HG02571 (cell line): ENCODE results near the gene PIK3R4.

Experiments
- ATAC-seq: cut with Tn5 transposase; IDR thresholded peaks from one replicate; pipeline ENCODE4 v1.9.1; 2021; ENCODE audit warnings: mild to moderate bottlenecking, moderate library complexity; ENCODE audit not compliant: unreplicated experiment

Gene PIK3R4

GRCh38 chr3:130692455-130692854 is 54.2 kb downstream of the PIK3R4 start:
- no peak for ATAC-seq

GRCh38 chr3:130688697-130689470 is 57.7 kb downstream of the PIK3R4 start:
- ATAC-seq = no peak

- no peak for ATAC-seq
Measured at GRCh38 chr3:130688015-130688688, 58.5 kb downstream of the PIK3R4 start.

DNA sequence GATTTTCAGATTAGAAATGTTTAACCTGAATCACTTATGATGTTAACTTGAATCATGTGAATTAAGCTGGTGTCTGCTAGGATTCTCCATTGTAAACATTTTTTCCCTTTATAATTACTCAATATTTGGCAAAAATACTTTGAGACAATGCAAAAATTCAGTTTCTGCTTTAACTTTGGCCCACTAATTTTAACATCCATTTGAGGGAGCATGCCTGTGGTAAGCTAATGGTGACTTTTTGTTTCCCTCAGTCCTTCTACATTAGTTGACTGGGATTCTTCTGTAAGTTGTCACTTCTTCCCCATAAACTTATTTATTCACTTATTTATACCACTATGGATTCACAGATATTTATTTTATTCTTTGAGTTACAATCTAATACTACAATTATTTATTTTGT is 59.3 kb downstream of the PIK3R4 start:
- ATAC-seq = no peak

DNA sequence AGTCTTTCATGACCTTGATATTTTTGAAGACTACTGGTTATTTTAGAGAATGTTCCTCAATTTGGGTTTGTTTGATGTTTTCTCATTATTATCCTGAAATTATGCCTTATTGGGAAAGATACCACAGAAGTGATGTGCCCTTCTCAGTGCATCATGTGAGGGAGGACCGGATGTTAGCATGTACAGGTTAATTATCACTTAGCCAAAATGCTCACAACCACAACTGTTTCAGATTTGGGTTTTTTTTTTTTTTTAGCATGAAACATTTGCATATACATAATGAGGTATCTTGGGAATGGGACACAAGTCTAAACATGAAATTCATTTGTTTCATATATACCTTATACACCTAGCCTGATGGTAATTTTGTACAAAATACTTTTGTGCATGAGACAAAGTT is 59.8 kb downstream of the PIK3R4 start:
- no peak for ATAC-seq

- ATAC-seq = no peak
Measured at GRCh38 chr3:130682131-130682530, 64.5 kb downstream of the PIK3R4 start.

DNA sequence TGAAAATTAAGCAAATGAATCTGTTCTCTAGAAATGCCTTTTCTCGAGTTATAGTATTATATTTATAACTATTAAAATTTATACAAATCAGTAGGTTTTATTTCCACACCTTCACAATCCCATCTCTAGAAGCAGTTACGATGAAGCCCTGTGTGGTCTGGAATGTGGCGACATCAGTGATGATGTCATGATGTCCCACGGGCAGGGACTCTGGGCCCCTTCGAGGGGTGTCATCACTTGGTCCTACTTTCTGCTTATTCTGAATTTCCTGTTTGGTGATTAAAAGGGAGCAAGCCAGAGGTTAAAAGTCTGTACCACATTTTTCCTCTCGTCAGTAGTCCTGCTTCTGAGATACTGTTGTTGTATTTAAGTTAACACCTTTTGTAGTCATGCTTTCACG is 67.4 kb downstream of the PIK3R4 start:
- ATAC-seq = no peak

DNA sequence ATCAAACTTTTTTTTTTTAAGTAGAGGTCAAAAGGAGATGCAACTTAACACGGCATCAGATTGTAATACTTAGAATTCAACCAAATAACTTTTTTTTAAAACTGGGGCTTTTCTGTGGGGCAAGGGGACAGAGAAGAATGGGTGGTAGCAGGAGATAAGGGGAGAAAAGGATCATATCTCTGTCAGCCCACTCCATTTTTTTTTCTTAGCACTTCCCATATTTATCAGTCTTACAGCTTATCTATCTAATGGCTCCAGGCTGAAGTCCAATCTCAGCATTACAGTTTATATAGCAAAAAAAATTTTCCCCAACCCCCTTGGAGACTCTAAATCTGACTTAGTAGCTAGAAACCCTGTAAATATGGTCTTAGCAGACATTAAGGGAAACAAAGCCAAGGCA is 69.3 kb downstream of the PIK3R4 start:
- ATAC-seq = no peak

- no peak for ATAC-seq
Measured at GRCh38 chr3:130671545-130672312, 74.9 kb downstream of the PIK3R4 start.

- ATAC-seq = no peak
Measured at GRCh38 chr3:130669740-130670139, 76.9 kb downstream of the PIK3R4 start.

- ATAC-seq = no peak
Measured at GRCh38 chr3:130663092-130663491, 83.5 kb downstream of the PIK3R4 start.

DNA sequence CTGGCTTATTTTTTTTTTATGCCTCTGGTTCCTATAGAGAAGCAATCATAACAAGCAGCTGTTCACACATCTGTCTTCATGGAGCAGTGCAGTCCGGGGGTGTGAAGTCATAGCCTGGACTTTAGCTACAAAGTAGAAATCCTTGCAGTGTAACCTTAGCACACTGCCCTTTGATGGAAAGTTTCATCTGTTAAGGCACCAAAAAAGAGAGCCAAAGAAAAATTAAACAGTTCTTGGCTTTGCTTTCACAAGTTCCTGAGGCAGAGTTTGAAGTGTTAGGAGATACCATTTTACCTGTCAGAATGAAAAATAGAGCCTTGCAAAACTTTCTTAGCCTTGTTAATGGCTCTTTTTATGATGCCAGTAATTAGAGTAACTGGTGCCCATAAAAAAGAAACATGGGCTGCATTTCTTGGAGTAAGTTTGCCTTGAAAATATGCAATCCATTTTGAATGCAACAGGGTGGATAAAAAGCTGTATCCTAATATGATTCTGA is 84.1 kb downstream of the PIK3R4 start:
- ATAC-seq = no peak

DNA sequence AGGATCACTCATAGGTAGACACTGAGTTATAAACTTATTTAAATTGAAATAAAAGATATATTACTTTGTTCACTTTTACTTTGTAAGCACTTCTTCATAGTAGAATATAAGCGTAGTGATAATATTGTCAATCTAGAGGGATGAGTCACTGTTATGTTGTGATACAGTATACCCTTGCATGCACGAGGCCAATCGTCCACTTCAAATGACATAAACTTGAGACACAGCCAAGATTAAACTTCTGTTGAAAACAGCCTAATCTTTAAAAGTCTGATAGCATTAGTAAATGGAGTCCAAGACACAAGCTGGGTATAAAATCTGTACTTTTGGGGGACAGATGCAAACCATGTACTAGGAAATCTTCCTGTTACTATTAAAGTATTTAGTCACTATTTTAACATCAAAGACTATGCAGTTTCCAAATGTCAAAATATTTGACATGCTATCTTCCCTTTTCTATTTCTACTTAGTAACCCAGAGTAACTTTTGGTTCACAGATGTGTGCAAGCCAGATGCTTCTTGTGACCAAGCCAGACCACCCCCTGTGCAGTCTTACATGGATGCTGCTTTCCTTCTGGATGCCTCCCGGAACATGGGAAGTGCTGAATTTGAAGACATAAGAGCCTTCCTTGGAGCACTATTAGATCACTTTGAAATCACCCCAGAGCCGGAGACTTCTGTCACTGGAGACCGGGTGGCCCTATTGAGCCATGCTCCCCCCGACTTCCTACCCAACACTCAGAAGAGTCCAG is 85.3 kb downstream of the PIK3R4 start:
- ATAC-seq = no peak

DNA sequence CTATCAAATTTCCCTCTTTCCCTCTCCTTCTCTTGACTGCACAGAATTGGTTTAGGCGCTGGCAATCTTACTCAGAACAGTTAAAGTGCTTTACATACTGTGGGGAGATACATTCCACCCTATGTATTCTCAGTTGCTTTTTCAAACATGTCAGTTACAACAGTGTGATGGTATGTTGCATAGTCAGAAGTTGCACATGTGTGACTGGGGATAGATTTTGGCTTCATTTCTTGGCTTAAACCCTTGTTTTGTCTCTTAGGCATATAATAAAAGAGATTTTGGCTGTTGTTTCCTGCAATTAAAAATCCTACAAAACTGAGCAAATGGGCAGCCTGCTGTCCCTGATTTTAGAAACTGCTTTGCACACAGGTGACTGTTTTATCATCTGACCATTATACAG is 86.7 kb downstream of the PIK3R4 start:
- ATAC-seq = no peak

DNA sequence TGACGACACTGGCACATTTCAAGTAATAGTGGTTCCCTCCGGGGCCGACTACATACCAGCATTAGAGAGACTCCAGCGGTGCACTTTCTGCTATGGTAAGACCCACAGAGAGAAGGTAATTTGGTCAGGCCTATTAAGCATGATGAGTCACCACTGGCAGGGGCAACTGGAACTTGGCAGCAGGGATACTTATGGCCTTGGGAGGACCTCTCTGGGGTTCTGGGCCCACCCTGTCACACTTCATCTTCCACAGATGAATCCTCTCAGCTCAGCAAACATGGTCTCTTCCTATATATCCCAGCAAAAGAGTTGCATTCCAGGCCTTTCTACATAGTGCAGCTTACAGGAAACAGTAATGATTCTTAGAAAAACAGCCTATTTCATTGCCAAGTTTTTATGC is 88.0 kb downstream of the PIK3R4 start:
- ATAC-seq = no peak

DNA sequence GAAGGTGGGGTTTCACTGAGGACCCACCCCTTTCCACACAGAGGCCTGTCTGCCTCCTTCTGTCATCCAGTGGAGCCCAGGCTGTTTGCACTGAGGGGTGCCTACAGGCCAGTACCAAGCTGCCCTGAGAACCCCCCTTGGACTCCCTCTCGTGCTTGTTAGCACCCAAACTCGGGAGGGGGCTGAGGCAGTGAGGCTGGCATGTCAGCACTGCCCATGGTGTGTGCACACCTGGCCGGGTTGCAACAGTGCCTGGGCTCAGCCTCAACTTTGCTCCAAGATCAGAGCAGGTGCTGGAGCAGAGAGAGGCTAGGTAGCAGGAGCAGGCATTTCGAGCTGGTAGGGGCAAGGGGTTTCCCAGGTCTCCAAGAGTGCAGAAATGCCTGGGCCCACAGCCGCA is 90.0 kb downstream of the PIK3R4 start:
- ATAC-seq = no peak

- no peak for ATAC-seq
Measured at GRCh38 chr3:130654921-130655320, 91.7 kb downstream of the PIK3R4 start.

DNA sequence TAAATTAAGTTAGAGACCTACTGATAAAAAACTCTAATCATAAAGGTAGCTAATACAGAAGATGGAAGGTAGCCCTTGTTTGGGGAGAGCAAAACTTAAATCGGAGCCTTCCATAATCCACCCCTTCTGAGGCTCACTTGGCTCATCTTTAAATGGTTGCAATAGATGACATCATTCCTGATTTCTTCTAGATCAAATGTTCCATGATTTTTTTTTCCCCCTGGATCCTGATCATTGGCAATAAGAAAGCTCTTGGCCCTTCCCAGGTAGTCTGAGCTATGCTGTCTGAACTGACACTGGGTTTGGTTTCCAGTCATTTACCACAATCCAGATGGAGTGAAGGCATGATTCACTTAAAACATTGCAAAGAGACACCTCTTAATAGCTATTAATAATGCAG is 92.5 kb downstream of the PIK3R4 start:
- no peak for ATAC-seq

DNA sequence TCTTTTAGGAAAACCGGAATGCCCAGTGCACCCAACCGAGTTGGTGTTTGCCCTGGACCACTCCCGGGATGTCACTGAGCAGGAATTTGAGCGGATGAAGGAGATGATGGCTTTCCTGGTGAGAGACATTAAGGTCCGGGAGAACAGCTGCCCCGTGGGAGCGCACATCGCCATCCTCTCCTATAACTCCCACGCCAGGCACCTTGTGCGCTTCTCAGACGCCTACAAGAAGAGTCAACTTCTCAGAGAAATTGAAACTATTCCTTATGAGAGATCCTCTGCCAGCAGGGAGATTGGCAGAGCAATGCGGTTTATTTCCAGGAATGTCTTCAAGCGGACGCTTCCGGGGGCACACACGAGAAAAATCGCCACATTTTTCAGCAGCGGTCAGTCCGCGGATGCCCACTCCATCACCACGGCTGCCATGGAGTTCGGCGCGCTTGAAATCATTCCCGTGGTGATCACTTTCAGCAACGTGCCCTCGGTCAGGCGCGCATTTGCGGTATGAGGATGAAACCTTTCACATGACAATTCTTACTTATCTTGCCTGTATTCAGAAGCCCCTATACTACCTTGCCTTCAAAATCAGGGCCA is 97.5 kb downstream of the PIK3R4 start:
- no peak for ATAC-seq

DNA sequence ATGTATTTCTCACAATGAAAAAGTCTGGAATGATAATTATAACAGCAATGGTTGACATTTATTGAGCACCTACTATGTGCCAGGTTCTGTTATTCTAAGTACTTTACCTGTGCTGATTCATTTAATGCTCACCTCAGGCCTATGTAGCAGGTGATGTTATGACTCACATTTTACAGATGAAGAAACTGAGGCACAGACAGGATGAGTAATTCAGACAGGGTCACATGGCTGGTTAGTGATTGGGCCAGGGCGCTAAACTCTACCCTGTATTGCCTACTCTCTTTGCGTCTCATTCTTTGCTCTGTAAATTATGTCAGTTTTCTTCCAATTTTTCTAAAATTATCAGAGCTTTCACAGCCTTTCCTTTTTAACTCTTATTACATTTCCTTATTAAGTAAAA is 98.3 kb downstream of the PIK3R4 start:
- ATAC-seq = no peak

GRCh38 chr3:130645261-130645660 is 101.4 kb downstream of the PIK3R4 start:
- no peak for ATAC-seq
